ENCODE results near the gene WBP1L.
A peak's percentile ranks its signal among the peaks of the same experiment; 100 is the strongest.

Gene WBP1L

DNA sequence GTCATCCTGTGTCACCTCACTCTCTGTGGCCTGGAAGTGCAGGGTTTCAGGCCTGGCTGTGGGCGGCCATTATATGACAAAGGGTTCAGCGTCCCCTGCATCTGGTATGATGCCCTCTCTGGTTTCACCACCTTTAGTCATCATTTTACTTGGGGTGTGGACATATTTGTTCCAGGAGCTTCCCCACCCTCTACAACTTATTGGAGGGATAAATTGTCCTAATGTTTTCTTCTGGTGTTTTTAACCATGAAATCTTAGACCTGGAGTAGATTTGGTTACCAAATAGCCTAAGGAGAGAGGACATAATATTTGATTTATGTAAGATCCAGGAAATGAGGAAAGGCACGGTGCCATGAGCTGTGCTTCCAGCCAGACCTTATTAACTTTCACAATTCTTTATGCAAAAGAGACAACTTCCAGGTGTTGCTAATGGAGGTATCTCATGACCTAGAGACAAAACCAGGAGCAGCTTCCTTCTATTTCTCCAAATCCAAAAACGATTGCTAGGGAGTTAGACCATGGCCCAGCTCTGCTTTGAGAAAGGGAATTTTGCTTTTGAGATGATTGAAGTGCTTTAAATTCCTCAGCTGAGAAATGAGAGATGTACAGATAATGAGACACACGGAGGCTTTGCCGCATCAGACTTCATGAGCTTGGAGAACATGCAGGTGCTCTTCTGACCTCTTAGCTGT is 20.9 kb downstream of the WBP1L start:
- TF ChIP-seq, protein P1, sequence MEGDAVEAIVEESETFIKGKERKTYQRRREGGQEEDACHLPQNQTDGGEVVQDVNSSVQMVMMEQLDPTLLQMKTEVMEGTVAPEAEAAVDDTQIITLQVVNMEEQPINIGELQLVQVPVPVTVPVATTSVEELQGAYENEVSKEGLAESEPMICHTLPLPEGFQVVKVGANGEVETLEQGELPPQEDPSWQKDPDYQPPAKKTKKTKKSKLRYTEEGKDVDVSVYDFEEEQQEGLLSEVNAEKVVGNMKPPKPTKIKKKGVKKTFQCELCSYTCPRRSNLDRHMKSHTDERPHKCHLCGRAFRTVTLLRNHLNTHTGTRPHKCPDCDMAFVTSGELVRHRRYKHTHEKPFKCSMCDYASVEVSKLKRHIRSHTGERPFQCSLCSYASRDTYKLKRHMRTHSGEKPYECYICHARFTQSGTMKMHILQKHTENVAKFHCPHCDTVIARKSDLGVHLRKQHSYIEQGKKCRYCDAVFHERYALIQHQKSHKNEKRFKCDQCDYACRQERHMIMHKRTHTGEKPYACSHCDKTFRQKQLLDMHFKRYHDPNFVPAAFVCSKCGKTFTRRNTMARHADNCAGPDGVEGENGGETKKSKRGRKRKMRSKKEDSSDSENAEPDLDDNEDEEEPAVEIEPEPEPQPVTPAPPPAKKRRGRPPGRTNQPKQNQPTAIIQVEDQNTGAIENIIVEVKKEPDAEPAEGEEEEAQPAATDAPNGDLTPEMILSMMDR (IDR thresholded peaks at IDR 0.05; ENCODE audit: control insufficient read depth, extremely low read depth, insufficient read depth): no peak
- no peak for DNase-seq (ENCODE audit: low read depth)
- H3K4me3 ChIP-seq (ENCODE audit: low read depth, low read length): no peak overlapping the region

DNA sequence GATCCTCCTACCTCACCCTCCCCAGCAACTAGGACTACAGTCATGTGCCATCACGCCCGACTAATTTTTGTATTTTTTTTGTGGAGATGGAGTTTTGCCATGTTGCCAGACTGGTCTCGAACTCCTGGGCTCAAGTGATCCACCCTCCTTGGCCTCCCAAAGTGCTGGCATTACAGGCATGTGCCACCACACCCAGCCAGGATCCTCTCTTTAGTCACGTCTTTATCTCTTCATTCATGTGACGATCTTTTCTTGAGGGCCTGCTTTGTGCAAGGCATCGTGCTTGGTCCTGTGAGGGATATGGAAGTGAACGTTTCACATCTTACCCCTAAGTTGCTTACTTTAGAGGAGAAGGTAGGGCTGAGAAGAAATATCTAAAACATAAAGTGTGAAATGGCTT is 21.6 kb downstream of the WBP1L start:
- no peak for DNase-seq (ENCODE audit: low read depth)
- TF ChIP-seq, protein P1 (IDR thresholded peaks at IDR 0.05; ENCODE audit: control insufficient read depth, extremely low read depth, insufficient read depth): no peak
- H3K4me3 ChIP-seq (ENCODE audit: low read depth, low read length): no peak overlapping the region

DNA sequence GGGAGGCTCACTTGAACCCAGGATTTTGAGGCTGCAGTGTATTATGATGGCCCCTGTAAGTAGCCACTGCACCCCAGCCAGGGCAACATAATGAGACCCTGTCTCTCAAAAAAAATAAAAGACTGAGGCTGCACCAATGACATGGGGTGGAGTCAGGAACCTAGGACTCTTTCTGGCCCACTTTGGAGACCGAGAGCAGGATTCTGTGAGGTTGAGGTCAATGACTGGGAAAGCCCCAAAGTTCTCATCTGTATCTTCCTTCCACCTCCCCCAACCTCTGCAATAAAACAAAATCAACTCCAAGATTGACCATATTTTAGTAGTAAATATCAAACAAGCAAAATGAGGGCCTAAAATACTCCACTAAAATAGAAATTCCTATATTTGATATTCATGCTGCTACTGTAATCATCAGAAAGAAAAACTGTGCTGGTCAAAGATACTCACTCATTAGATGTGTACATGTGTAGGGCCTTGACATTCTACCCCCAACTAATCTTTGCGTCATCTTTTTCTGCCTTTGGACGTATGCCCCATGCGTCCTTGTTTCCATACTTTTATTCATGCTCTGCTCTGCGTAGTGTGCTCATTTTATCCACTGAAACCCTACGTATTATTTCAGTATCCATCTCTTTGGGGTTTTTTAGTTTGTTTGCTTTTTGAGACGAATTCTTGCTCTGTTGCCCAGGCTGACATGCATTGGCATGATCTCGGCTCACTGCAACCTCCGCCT is 23.8 kb downstream of the WBP1L start:
- H3K4me3 ChIP-seq (ENCODE audit: low read depth, low read length): no peak overlapping the region
- no peak for DNase-seq (ENCODE audit: low read depth)
- TF ChIP-seq, protein P1 (IDR thresholded peaks at IDR 0.05; ENCODE audit: control insufficient read depth, extremely low read depth, insufficient read depth): no peak

DNA sequence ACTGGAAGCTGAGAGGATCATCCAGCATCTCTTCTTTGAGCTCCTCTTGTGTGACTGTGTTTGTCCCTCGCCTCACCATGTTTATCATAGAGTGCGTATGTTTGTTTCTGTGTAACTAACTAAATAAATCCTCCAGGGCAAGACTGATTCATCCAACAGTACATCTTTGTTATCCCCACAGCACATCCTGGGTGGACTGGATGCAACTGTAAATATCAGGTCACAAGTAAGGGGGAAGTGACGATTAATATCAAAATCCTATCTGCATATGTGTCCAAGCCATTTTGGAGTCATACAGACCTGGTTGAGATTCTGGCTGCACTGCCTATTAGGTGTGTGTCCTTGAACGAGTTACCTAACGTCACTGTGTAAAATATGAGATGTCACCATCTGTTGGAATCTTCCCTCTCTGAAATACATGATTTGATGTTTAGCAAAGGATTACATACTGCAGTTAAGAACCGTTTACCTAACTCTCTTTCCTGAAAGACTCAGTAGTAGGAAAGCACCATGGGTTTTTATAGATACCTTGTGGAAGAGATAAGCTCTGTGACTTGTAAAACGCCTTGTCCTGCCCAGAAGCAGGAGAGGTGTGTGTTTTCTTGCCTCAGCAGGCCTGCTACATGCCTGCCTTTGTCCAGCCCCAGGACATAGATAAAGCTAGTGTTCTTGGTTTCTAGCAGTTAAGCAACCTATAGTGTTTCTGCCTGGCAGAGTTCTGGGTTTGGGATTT is 25.8 kb downstream of the WBP1L start:
- TF ChIP-seq, protein P1 (IDR thresholded peaks at IDR 0.05; ENCODE audit: control insufficient read depth, extremely low read depth, insufficient read depth): no peak
- DNase-seq (ENCODE audit: low read depth): peak; percentile 75

DNA sequence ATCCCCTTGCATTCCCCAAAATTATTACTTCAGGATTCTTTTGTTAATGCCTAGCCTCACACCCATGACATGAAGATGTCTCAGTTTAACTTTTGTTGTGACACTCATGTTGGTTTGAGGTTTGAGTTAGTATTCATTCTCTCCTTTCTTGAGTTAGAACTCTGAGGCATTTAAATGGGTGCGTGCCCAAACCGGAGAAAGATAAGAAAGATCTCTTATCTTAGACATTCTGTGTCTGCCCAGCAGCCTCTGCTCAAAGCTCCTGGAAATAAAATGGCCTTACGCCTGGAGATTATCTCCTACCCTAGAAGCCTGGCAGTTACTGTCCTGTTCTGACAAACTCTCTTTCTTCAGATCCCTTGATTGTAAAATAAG is 26.3 kb downstream of the WBP1L start:
- no peak for DNase-seq (ENCODE audit: low read depth)
- TF ChIP-seq, protein P1 (IDR thresholded peaks at IDR 0.05; ENCODE audit: control insufficient read depth, extremely low read depth, insufficient read depth): no peak
- no peak overlapping the region for H3K4me3 ChIP-seq (ENCODE audit: low read depth, low read length)

More for the DNA sequence above, 25.8 kb downstream of the WBP1L start:
- H3K4me3 ChIP-seq (ENCODE audit: low read depth, low read length): no peak overlapping the region

DNA sequence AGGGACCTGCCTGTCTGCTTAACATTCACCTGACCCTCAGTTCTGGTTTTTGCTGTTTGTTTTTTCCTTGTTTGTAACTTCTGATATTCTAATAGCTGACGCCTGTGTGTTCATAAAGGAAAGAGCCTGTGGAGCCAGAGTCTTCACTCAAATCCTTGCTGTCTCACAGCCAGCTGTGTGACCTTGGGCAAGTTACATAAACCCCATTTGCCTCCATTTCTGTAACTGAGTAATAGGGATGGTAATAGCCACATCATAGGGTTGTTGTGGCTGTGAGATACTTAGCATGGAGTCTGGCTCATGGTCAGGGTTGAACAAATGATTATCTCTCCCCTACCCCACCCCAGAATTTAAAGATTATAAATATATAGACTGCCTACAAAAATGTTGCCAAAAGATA is 27.0 kb downstream of the WBP1L start:
- H3K4me3 ChIP-seq (ENCODE audit: low read depth, low read length): no peak overlapping the region
- TF ChIP-seq, protein P1 (IDR thresholded peaks at IDR 0.05; ENCODE audit: control insufficient read depth, extremely low read depth, insufficient read depth): no peak
- no peak for DNase-seq (ENCODE audit: low read depth)
